HCT116 (cell line): ENCODE data around the gene RPF1. TPM values are rescaled to one million over a fixed set of nuclear protein-coding genes. Genes with fewer than 3 reads are reported as not detected.
A peak's percentile ranks its signal among the peaks of the same experiment; 100 is the strongest.

Experiments used
- ATAC-seq: fragments of 200-7000 bp; cut with Tn5 transposase; 2 replicates; pipeline ENCODE4 v1.9.1; 2020; ENCODE audit warnings: mild to moderate bottlenecking, moderate library complexity
- BruUV-seq: library from RNA; stranded (reverse); fragments of 400-500 nt; replicated peaks from 2 replicates; lab custom pipeline; 2021; lab: Mats Ljungman, UMichigan
- CTCF ChIA-PET: fragments of 300-600 bp; sonication (Branson Sonifier 250); formaldehyde crosslinking; loops from one replicate; lab custom pipeline; 2021; ENCODE audit warnings: antibody characterized with exemption; lab: Charles Lee
- POLR2A ChIA-PET: fragments of 300-600, 350-600 bp; sonication (Branson Sonifier 250); formaldehyde crosslinking; loops from one replicate; lab custom pipeline; 2021; ENCODE audit warnings: antibody characterized with exemption; lab: Charles Lee
- RAD21 ChIA-PET, 2 experiments: fragments of 300-600 bp; sonication (Branson Sonifier 250); formaldehyde crosslinking; loops; one replicate each; lab custom pipeline; 2023; ENCODE audit warnings: low total read pairs in 2 of 2; ENCODE audit not compliant: uncharacterized antibody in 2 of 2, unreplicated experiment in 2 of 2, low non-redundant PET in 1 of 2; lab: Charles Lee
- DNase-seq: peaks from one replicate; pipeline ENCODE4 v3.0.0-alpha.2; 2010; ENCODE audit warnings: low read depth, low spot score
- H2AFZ ChIP-seq: fragments of 200-600 bp; shearing (Covaris generic), sonication (generic); 2 replicates; pipeline ENCODE4 v1.6.1; 2017; ENCODE audit warnings: low read depth, mixed run types, mixed read lengths, antibody characterized with exemption, low read length; ENCODE audit not compliant: poor library complexity, severe bottlenecking
- H3K27ac ChIP-seq: 2 replicates; pipeline ENCODE4 v1.5.1; 2012; ENCODE audit warnings: low read depth, low read length
- H3K27me3 ChIP-seq: fragments of 200-600 bp; sonication (generic); 2 replicates; pipeline ENCODE4 v1.6.1; 2016; ENCODE audit warnings: mixed run types, low read length, mixed read lengths; ENCODE audit not compliant: insufficient read depth
- H3K36me3 ChIP-seq, 2 experiments: fragments of 200-500 bp in 1 of 2; fragments of 200-600 bp in 1 of 2; sonication (Bioruptor generic) in 1 of 2; sonication (generic) in 1 of 2; 2 replicates each; pipeline versions ENCODE4 v1.5.1 to v1.6.1; 2014 to 2016; ENCODE audit warnings: low read length in 2 of 2, inconsistent platforms in 1 of 2, mixed read lengths in 1 of 2, mixed run types in 1 of 2; ENCODE audit not compliant: insufficient read depth in 2 of 2, control insufficient read depth in 1 of 2
- H3K4me1 ChIP-seq, 2 experiments: fragments of 200-600 bp in 1 of 2; sonication (generic) in 1 of 2; 2 replicates each; pipeline versions ENCODE4 v1.5.1 to v1.6.1; 2012 to 2017; ENCODE audit warnings: low read length in 2 of 2, inconsistent platforms in 1 of 2, mild to moderate bottlenecking in 1 of 2, mixed read lengths in 1 of 2, mixed run types in 1 of 2, moderate library complexity in 1 of 2; ENCODE audit not compliant: insufficient read depth in 2 of 2, control insufficient read depth in 1 of 2
- H3K4me2 ChIP-seq: fragments of 200-600 bp; sonication (generic); 2 replicates; pipeline ENCODE4 v1.6.1; 2017; ENCODE audit warnings: mixed run types, low read length, mixed read lengths
- H3K4me3 ChIP-seq, 2 experiments: fragments of 200-600 bp in 1 of 2; sonication (generic) in 1 of 2; replicated peaks in 1 of 2; 2 replicates each; pipeline ENCODE4 v1.5.1; 2011 to 2016; ENCODE audit warnings: low read length in 2 of 2, control low read depth in 1 of 2, low read depth in 1 of 2, mild to moderate bottlenecking in 1 of 2, mixed read lengths in 1 of 2, mixed run types in 1 of 2
- H3K79me2 ChIP-seq: fragments of 200-600 bp; sonication (generic); 2 replicates; pipeline ENCODE4 v1.6.1; 2017; ENCODE audit warnings: mild to moderate bottlenecking, mixed run types, low read length, moderate library complexity, mixed read lengths; ENCODE audit not compliant: insufficient read depth
- H3K9ac ChIP-seq: fragments of 200-600 bp; sonication (generic); 2 replicates; pipeline ENCODE4 v1.6.1; 2016; ENCODE audit warnings: low read length, mixed read lengths
- H3K9me2 ChIP-seq: fragments of 200-600 bp; sonication (generic), shearing (Covaris generic); 2 replicates; pipeline ENCODE4 v1.6.1; 2017; ENCODE audit warnings: mixed run types, mild to moderate bottlenecking, moderate library complexity; ENCODE audit not compliant: insufficient read depth
- H3K9me3 ChIP-seq, 2 experiments: fragments of 200-500 bp in 1 of 2; fragments of 200-600 bp in 1 of 2; sonication (Bioruptor generic) in 1 of 2; sonication (generic) in 1 of 2; 2 replicates each; pipeline ENCODE4 v1.6.1; 2014 to 2017; ENCODE audit warnings: low read length in 2 of 2, mixed read lengths in 2 of 2, inconsistent platforms in 1 of 2, low read depth in 1 of 2, mild to moderate bottlenecking in 1 of 2, mixed run types in 1 of 2, moderate library complexity in 1 of 2; ENCODE audit not compliant: control insufficient read depth in 1 of 2, insufficient read depth in 1 of 2
- H4K20me1 ChIP-seq: fragments of 200-600 bp; sonication (generic), shearing (Covaris generic); 2 replicates; pipeline ENCODE4 v1.6.1; 2017; ENCODE audit warnings: mixed run types, mild to moderate bottlenecking, moderate library complexity; ENCODE audit not compliant: insufficient read depth
- CBX3 ChIP-seq: IDR thresholded peaks from 2 replicates; pipeline ENCODE4 v1.6.1; 2012; ENCODE audit warnings: low read depth
- CEBPB ChIP-seq: IDR thresholded peaks from 2 replicates; pipeline ENCODE4 v1.6.1; 2012; ENCODE audit warnings: low read depth
- EGR1 ChIP-seq: IDR thresholded peaks from 2 replicates; pipeline ENCODE4 v1.6.1; 2012; ENCODE audit warnings: low read depth
- ELF1 ChIP-seq: IDR thresholded peaks from 2 replicates; pipeline ENCODE4 v1.6.1; 2012; ENCODE audit warnings: low read depth, borderline replicate concordance
- EZH2 ChIP-seq: fragments of 200-600 bp; sonication (generic); IDR thresholded peaks from 2 replicates; pipeline ENCODE4 v1.6.1; 2017; ENCODE audit warnings: antibody characterized with exemption, mixed run types
- EZH2phosphoT487 ChIP-seq: fragments of 200-600 bp; IDR thresholded peaks from 2 replicates; pipeline ENCODE4 v1.6.1; 2018; ENCODE audit warnings: antibody characterized with exemption, borderline replicate concordance
- FOSL1 ChIP-seq: IDR thresholded peaks from 2 replicates; pipeline ENCODE4 v1.6.1; 2012; ENCODE audit warnings: low read depth
- JUND ChIP-seq: IDR thresholded peaks from 2 replicates; pipeline ENCODE4 v1.6.1; 2012
- POLR2AphosphoS5 ChIP-seq: IDR thresholded peaks from 2 replicates; pipeline ENCODE4 v1.6.1; 2011; ENCODE audit warnings: mild to moderate bottlenecking, low read depth, low read length, moderate library complexity
- RAD21 ChIP-seq: IDR thresholded peaks from 2 replicates; pipeline ENCODE4 v1.6.1; 2012; ENCODE audit warnings: low read depth, mild to moderate bottlenecking
- SIN3A ChIP-seq: IDR thresholded peaks from 2 replicates; pipeline ENCODE4 v1.6.1; 2012; ENCODE audit warnings: low read depth
- SP1 ChIP-seq: IDR thresholded peaks from 2 replicates; pipeline ENCODE4 v1.6.1; 2012; ENCODE audit warnings: low read depth
- SRF ChIP-seq: IDR thresholded peaks from 2 replicates; pipeline ENCODE4 v1.6.1; 2012; ENCODE audit warnings: low read depth
- TCF7L2 ChIP-seq: IDR thresholded peaks from 2 replicates; pipeline ENCODE4 v1.7.0; 2011; ENCODE audit warnings: borderline replicate concordance, inconsistent platforms; ENCODE audit not compliant: insufficient read depth, insufficient read length; ENCODE audit errors: extremely low read depth
- YY1 ChIP-seq: IDR thresholded peaks from 2 replicates; pipeline ENCODE4 v1.6.1; 2011; ENCODE audit warnings: low read length, low read depth, moderate library complexity, mild to moderate bottlenecking; ENCODE audit not compliant: insufficient replicate concordance; ENCODE audit errors: extremely low read depth
- ZFX ChIP-seq: fragments of 450-650 bp; IDR thresholded peaks from 2 replicates; pipeline ENCODE4 v1.6.1; 2017
- intact Hi-C: fragments of 100-400 bp; cut with micrococcal nuclease; formaldehyde crosslinking; loops from 2 replicates; pipeline ENCODE4 v1.10.0; 2022
- total RNA-seq: library from RNA; stranded (reverse); gene quantifications from one replicate; pipeline ENCODE4 v1.2.1, GENCODE V29; 2021; ENCODE audit not compliant: unreplicated experiment
- TF ChIP-seq, protein P1 (sequence below): IDR thresholded peaks from 2 replicates; pipeline ENCODE4 v1.6.1; 2012
- TF ChIP-seq, protein P2 (sequence below), 3 experiments: fragments of 200-600 bp in 1 of 3; sonication (generic) in 1 of 3; IDR thresholded peaks in 2 of 3; conservative IDR thresholded peaks in 1 of 3; 2 replicates each; pipeline ENCODE4 v1.5.1; 2012 to 2017; ENCODE audit warnings: low read depth in 2 of 3, low read length in 2 of 3, antibody characterized with exemption in 1 of 3, borderline replicate concordance in 1 of 3, control low read depth in 1 of 3, mild to moderate bottlenecking in 1 of 3, mixed read lengths in 1 of 3, mixed run types in 1 of 3, moderate library complexity in 1 of 3; ENCODE audit not compliant: insufficient read depth in 1 of 3

The RPF1 gene
- total RNA-seq, 1 experiment from 2014 or later: 86.9 TPM

DNA sequence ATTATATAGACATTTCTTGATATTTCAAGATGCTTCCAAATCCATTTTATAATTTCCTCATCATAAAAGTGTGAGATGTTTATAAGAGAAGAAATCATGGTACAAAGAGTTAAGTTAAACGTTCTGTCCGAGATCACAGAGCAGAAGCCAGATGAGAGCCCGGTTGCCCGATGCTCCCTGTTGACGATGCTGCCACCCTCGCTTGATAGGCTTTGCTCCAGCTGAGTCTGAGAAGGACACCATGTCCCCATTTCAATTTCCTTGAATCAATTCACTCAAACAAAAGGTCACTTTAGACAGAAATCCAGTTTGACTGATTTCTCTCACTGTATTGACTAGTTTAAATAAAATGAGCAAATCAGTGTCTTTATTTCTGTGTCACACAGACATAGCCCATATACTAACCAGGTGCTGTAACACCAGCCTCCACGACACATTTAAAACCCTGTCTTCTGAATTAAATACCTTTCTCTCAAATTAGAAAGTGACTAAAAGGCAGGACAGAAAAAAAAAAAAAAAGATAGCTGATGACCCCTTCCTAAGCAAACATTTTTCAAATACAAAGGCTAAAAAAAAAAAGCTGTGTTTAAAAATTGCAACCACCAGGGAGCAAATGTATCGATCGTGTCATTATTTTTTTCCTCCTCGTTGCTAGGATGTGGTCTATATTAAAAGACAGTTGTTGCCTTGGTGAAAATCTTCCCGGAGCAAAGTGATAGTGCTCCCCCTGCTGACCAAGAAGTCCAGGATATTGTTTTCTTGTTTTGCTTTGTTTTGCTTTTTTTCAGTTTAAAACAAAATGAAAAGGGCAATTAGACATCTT is 45.6 kb upstream of the RPF1 start (continued):
- TF ChIP-seq EZH2phosphoT487 (no peak), SRF (no peak), SIN3A (no peak), ELF1 (no peak), EZH2 (no peak), ZFX (no peak)
- TF ChIP-seq, protein P1, sequence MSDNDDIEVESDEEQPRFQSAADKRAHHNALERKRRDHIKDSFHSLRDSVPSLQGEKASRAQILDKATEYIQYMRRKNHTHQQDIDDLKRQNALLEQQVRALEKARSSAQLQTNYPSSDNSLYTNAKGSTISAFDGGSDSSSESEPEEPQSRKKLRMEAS: peak; percentile 48

DNA sequence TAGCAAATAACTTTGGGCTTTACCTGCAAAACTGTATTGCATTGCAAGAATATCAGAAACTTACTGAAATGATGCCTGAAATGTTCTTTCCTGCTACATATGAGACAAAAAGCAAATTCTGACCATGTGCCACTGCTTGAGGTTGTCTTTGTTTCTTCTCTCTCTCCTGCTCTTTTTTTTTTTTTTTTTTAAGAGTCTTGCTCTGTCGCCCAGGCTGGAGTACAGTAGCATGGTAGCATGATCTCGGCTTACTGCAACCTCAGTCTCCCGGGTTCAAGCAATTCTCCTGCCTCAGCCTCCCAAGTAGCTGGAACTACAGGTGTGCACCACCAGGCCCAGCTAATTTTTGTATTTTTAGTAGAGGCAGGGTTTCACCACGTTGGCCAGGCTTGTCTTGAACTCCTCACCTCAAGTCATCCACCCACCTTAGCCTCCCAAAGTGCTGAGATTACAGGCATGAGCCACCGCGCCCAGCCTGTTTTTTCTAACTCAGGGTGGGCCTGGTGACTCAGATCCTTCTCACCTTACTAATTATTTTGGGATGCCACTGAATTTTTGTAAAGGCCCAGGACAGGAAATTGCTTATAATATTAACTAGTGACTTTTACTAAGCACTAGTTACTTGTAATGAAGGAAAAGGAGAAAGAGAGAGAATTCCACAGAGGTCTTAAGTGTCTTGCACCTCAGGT is 44.8 kb upstream of the RPF1 start:
- H3K9me3 ChIP-seq: peaks cover 0 to 5% of the 10 kb centered on the region in 2 experiments; a peak in 1 of 4 replicates
- BruUV-seq: no TSS peak
- ATAC-seq: peak; percentile 75
- H4K20me1 ChIP-seq: no peaks in the 10 kb centered on the region
- 0 out of 4 replicates have a peak overlapping the region, but pooled peaks of 1 of the 2 experiments have one; percentile 2 for H3K4me3 ChIP-seq
- H3K9me2 ChIP-seq: no peaks in the 10 kb centered on the region
- POLR2A ChIA-PET: interaction anchor here (1.0 to 1.5 kb wide), 4 partner anchors 9 to 162 kb away, joined by 3 to 4 read pairs (median 3); no protein-coding TSS in a partner anchor
- DNase-seq: peak; percentile 48
- no peaks in the 10 kb centered on the region for H3K79me2 ChIP-seq
- peaks cover 0 to 15% of the 10 kb centered on the region in 2 experiments; a peak in 1 of 4 replicates for H3K36me3 ChIP-seq
- H2AFZ ChIP-seq: peak overlapping the region; percentile 34
- peaks cover 42 to 59% of the 10 kb centered on the region in 2 experiments for H3K4me1 ChIP-seq
- RAD21 ChIA-PET: interaction anchor here (0.9 to 2.0 kb wide), 3 partner anchors 181 to 293 kb away, joined by 3 to 7 read pairs (median 3); partner anchors contain the start of gene PRKACB (in 1 of the 2)
- intact Hi-C loops: loop anchor here (2.0 to 5.0 kb wide), 4 partner anchors 87 to 503 kb away; no protein-coding TSS in a partner anchor
- H3K27me3 ChIP-seq: no peaks in the 10 kb centered on the region
- TF ChIP-seq CEBPB (no peak), ZFX (no peak), SIN3A (no peak), SP1 (peak; percentile 76), YY1 (no peak), JUND (peak; percentile 62), FOSL1 (peak; percentile 82), EGR1 (peak; percentile 79), TCF7L2 (peak; percentile 48), RAD21 (no peak), CBX3 (peak; percentile 62; the same call in 1 of the 2 replicates), SRF (no peak), POLR2AphosphoS5 (no peak)
- TF ChIP-seq, protein P2, sequence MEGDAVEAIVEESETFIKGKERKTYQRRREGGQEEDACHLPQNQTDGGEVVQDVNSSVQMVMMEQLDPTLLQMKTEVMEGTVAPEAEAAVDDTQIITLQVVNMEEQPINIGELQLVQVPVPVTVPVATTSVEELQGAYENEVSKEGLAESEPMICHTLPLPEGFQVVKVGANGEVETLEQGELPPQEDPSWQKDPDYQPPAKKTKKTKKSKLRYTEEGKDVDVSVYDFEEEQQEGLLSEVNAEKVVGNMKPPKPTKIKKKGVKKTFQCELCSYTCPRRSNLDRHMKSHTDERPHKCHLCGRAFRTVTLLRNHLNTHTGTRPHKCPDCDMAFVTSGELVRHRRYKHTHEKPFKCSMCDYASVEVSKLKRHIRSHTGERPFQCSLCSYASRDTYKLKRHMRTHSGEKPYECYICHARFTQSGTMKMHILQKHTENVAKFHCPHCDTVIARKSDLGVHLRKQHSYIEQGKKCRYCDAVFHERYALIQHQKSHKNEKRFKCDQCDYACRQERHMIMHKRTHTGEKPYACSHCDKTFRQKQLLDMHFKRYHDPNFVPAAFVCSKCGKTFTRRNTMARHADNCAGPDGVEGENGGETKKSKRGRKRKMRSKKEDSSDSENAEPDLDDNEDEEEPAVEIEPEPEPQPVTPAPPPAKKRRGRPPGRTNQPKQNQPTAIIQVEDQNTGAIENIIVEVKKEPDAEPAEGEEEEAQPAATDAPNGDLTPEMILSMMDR (IDR thresholded peaks at IDR 0.05 in 2 of 3, conservative IDR thresholded peaks at IDR 0.05 in 1 of 3; ENCODE audit: borderline replicate concordance in 1 of 3, insufficient read depth in 1 of 3, low read depth in 2 of 3, low read length in 2 of 3): no peak
- TF ChIP-seq, protein P1: peak; percentile 23; the same call in 1 of the 2 replicates
- peak overlapping the region; percentile 76 for H3K4me2 ChIP-seq
- H3K27ac ChIP-seq: peak overlapping the region; percentile 95
- CTCF ChIA-PET: interaction anchor here (0.9 to 4.0 kb wide), 5 partner anchors 8 to 293 kb away, joined by 3 to 29 read pairs (median 3); partner anchors contain the start of gene PRKACB
- H3K9ac ChIP-seq: peak overlapping the region; percentile 63
